HL-60 (cell line): ENCODE measurements around the gene GNG7.
"Not testable (repeated sequence)": the region's sequence is repeated elsewhere in the genome, so short reads cannot be mapped to it uniquely, and the experiment has no call there.

Experiments used
- DNase-seq, 2 experiments: peaks; one replicate each; pipeline ENCODE4 v3.0.0-alpha.2; 2010 to 2020; ENCODE audit warnings: low read depth in 1 of 2, low spot score in 1 of 2
- H3K27ac ChIP-seq: fragments of 250-450 bp; sonication (Bioruptor Pico); replicated peaks from 2 replicates; pipeline ENCODE4 v1.5.1; 2020; ENCODE audit warnings: mild to moderate bottlenecking, moderate library complexity
- H3K27me3 ChIP-seq: fragments of 250-450 bp; sonication (Bioruptor Pico); 2 replicates; pipeline ENCODE4 v1.5.1; 2021; ENCODE audit warnings: mild to moderate bottlenecking, moderate library complexity; ENCODE audit not compliant: insufficient read depth, poor library complexity, severe bottlenecking
- H3K4me3 ChIP-seq: replicated peaks from 2 replicates; pipeline ENCODE4 v1.5.1; 2011; ENCODE audit warnings: mild to moderate bottlenecking, control low read depth, low read length; ENCODE audit not compliant: insufficient read depth
- GABPA ChIP-seq: IDR thresholded peaks from 2 replicates; pipeline ENCODE4 v1.6.1; 2012; ENCODE audit warnings: low read depth
- POLR2AphosphoS5 ChIP-seq: IDR thresholded peaks from 2 replicates; pipeline ENCODE4 v1.6.1; 2012; ENCODE audit warnings: low read depth
- SPI1 ChIP-seq: IDR thresholded peaks from 2 replicates; pipeline ENCODE4 v1.6.1; 2012; ENCODE audit warnings: low read depth, mild to moderate bottlenecking, borderline replicate concordance
- TF ChIP-seq, protein P1 (sequence below): IDR thresholded peaks from one replicate; pipeline ENCODE4 v1.5.1; 2011; ENCODE audit warnings: low read length, control low read depth, inconsistent platforms; ENCODE audit not compliant: insufficient read depth
- TF ChIP-seq, protein P2 (sequence below): IDR thresholded peaks from 2 replicates; pipeline ENCODE4 v1.6.1; 2012; ENCODE audit warnings: low read depth; ENCODE audit not compliant: insufficient replicate concordance

Gene GNG7

DNA sequence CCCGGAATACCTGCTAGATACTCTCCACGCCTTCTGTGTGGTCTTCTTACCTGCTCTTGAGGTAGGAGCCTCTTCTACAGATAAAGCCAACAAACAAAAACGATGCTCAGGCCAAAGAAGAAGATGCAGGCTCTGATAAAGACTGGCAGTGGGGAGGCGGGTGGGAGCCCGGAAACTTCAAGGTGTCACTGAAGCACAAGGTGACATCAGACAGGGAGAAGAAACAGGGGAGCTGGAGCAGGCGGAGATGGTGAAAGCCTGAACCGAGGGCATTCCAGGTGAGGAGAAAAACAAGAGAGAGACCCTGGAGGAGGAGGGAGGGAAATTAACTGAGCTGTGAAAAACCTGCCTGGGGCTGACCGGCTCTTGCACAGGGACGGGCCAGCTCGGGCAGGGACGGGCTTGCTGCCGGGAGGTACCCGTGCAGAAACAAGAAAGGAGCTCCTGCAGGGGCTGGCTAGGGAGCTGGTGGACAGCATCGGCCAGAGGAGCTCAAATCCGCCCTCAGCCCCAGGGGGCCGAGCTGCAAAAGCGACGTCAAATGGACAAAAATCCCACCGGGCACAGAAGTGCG is 19.0 kb downstream of the GNG7 start:
- no peak overlapping the region for H3K27ac ChIP-seq
- TF ChIP-seq SPI1 (no peak), GABPA (no peak), POLR2AphosphoS5 (no peak)
- TF ChIP-seq, protein P1, sequence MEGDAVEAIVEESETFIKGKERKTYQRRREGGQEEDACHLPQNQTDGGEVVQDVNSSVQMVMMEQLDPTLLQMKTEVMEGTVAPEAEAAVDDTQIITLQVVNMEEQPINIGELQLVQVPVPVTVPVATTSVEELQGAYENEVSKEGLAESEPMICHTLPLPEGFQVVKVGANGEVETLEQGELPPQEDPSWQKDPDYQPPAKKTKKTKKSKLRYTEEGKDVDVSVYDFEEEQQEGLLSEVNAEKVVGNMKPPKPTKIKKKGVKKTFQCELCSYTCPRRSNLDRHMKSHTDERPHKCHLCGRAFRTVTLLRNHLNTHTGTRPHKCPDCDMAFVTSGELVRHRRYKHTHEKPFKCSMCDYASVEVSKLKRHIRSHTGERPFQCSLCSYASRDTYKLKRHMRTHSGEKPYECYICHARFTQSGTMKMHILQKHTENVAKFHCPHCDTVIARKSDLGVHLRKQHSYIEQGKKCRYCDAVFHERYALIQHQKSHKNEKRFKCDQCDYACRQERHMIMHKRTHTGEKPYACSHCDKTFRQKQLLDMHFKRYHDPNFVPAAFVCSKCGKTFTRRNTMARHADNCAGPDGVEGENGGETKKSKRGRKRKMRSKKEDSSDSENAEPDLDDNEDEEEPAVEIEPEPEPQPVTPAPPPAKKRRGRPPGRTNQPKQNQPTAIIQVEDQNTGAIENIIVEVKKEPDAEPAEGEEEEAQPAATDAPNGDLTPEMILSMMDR = no peak
- TF ChIP-seq, protein P2, sequence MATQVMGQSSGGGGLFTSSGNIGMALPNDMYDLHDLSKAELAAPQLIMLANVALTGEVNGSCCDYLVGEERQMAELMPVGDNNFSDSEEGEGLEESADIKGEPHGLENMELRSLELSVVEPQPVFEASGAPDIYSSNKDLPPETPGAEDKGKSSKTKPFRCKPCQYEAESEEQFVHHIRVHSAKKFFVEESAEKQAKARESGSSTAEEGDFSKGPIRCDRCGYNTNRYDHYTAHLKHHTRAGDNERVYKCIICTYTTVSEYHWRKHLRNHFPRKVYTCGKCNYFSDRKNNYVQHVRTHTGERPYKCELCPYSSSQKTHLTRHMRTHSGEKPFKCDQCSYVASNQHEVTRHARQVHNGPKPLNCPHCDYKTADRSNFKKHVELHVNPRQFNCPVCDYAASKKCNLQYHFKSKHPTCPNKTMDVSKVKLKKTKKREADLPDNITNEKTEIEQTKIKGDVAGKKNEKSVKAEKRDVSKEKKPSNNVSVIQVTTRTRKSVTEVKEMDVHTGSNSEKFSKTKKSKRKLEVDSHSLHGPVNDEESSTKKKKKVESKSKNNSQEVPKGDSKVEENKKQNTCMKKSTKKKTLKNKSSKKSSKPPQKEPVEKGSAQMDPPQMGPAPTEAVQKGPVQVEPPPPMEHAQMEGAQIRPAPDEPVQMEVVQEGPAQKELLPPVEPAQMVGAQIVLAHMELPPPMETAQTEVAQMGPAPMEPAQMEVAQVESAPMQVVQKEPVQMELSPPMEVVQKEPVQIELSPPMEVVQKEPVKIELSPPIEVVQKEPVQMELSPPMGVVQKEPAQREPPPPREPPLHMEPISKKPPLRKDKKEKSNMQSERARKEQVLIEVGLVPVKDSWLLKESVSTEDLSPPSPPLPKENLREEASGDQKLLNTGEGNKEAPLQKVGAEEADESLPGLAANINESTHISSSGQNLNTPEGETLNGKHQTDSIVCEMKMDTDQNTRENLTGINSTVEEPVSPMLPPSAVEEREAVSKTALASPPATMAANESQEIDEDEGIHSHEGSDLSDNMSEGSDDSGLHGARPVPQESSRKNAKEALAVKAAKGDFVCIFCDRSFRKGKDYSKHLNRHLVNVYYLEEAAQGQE = no peak
- H3K4me3 ChIP-seq = no peak overlapping the region
- H3K27me3 ChIP-seq = no peaks in the 10 kb centered on the region
- no peak for DNase-seq

DNA sequence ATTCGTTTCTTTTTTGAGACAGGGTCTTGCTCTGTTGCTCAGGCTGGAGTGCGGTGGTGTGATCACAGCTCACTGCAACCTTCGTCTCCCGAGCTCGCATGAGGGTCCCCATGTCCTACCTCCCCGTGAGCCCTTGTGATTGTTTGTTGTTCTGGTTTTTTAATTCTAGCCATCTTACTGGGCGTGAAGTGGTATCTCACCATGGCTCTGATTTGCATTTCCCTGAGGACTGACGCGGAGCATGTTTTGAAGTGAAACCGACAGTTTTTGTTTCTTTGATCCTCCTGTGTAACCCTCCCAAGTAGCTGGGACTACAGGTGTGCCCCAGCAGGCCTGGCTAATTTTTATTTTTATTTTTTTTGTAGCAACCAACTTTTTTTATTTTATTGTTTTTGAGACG is 21.7 kb downstream of the GNG7 start:
- Histone ChIP-seq H3K27ac (no peak overlapping the region), H3K4me3 (no peak overlapping the region), H3K27me3 (no peaks in the 10 kb centered on the region)
- TF ChIP-seq, protein P1 = no peak
- TF ChIP-seq GABPA (no peak), POLR2AphosphoS5 (no peak), SPI1 (no peak)
- TF ChIP-seq, protein P2 = no peak
- no peak for DNase-seq

DNA sequence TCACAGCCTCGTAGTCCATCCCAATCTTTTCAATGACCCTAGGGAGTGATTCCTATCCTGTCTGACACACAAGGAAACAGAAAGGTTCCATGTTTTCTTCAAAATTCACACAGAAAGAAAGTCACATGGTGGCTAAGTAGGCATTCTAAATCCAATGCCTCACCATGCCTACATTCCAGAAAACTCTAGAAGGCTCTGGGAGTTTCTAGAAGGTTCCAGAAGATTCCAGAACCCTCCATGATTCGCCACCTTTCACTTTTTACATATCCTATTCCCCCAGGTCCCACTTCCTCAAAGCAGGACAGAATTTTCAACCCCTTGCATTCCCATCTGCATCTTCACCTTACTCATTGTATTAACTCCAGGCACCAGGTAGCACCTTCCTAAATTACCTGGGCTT is 23.1 kb downstream of the GNG7 start:
- no peak for DNase-seq
- Histone ChIP-seq H3K27me3 (no peaks in the 10 kb centered on the region), H3K4me3 (no peak overlapping the region), H3K27ac (no peak overlapping the region)
- no peak for TF ChIP-seq GABPA
- no peak for TF ChIP-seq POLR2AphosphoS5
- TF ChIP-seq SPI1 = no peak
- TF ChIP-seq, protein P1 = no peak
- TF ChIP-seq, protein P2 = no peak

DNA sequence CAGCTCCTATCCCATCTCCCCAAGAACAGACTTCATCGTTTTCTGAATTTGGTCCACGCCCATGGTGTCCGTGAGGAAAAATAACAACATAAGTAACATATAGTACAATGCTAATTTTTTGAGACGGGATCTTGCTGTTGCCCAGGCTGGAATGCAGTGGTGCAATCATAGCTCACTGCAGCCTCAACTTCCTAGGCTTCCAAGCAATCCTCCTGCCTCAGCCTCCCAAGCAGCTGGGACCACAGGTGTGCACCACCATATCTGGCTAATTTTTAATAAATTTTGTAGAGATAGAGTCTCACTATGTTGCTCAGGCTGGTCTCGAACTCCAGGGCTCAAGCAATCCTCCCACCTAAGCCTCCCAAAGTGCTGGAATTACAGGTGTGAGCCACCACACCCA is 23.5 kb downstream of the GNG7 start:
- not testable (repeated sequence) for H3K27me3 ChIP-seq, DNase-seq, H3K27ac ChIP-seq, H3K4me3 ChIP-seq
